ENCODE measurements around the gene ITCH.
"Not testable (repeated sequence)": the region's sequence is repeated elsewhere in the genome, so short reads cannot be mapped to it uniquely, and the experiment has no call there.

ITCH gene

GRCh38 chr20:34433391-34433790 lies 70.3 kb downstream of the ITCH start:
- DNase-seq (ENCODE audit: low read depth) = no peak
- no peak overlapping the region for H3K4me3 ChIP-seq (ENCODE audit: control insufficient read depth, low read depth, low read length)
- TF ChIP-seq, protein P1, sequence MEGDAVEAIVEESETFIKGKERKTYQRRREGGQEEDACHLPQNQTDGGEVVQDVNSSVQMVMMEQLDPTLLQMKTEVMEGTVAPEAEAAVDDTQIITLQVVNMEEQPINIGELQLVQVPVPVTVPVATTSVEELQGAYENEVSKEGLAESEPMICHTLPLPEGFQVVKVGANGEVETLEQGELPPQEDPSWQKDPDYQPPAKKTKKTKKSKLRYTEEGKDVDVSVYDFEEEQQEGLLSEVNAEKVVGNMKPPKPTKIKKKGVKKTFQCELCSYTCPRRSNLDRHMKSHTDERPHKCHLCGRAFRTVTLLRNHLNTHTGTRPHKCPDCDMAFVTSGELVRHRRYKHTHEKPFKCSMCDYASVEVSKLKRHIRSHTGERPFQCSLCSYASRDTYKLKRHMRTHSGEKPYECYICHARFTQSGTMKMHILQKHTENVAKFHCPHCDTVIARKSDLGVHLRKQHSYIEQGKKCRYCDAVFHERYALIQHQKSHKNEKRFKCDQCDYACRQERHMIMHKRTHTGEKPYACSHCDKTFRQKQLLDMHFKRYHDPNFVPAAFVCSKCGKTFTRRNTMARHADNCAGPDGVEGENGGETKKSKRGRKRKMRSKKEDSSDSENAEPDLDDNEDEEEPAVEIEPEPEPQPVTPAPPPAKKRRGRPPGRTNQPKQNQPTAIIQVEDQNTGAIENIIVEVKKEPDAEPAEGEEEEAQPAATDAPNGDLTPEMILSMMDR (conservative IDR thresholded peaks at IDR 0.05; ENCODE audit: control insufficient read depth, insufficient read depth, low read depth, low read length) = no peak

- TF ChIP-seq, protein P1 (conservative IDR thresholded peaks at IDR 0.05; ENCODE audit: control insufficient read depth, insufficient read depth, low read depth, low read length) = no peak
- H3K4me3 ChIP-seq (ENCODE audit: control insufficient read depth, low read depth, low read length) = no peak overlapping the region
- DNase-seq (ENCODE audit: low read depth) = no peak
Measured at GRCh38 chr20:34435589-34435988, 72.5 kb downstream of the ITCH start.

DNA sequence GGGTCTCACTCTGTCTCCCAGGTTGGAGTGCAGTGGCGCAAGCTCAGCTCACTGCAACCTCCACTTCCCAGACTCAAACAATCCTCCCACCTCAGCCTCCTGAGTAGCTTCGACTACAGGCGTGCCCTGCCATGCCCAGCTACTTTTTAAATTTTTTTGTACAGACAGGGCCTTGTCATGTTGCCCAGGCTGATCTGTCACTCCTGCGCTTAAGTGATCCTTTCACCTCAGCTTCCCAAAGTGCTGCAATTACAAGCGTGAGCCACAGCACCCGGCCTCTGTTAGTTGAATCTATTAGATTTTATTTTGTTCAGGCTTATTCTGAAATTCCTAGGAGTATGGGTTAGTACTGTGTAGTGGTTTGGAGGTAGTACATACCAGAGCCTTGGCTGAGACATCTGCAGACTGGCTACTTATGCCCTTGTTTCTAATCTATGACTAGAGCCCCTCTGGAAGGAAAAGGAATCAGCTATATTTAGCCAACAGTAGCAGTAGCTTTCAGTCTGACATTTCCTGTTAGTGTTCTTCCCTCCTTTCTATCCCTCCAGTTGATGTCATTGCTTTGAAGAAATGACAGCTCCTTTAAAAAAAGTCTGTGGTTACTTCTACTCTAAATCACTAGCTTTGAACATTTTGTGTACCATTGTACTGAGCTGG lies 74.4 kb downstream of the ITCH start:
- peak; percentile 6 for DNase-seq (ENCODE audit: low read depth)
- TF ChIP-seq, protein P1 (conservative IDR thresholded peaks at IDR 0.05; ENCODE audit: control insufficient read depth, insufficient read depth, low read depth, low read length) = no peak
- no peak overlapping the region for H3K4me3 ChIP-seq (ENCODE audit: control insufficient read depth, low read depth, low read length)

DNA sequence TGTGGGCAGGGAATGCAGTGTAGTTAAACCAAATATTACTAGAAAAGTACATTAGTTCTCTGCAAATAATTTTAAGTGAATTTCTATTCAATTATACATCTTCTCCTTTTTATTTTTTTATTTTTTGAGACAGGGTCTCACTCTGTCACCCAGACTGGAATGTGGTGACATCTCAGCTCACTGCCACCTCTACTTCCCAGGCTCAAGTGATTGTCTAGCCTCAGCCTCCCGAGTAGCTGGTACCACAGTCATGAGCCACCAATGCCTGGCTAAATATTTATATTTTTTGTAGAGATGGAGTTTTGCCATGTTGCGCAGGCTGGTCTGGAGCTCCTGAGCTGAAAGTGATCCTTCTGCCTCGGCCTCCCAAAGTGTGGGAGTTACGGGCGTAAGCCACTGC lies 76.1 kb downstream of the ITCH start:
- TF ChIP-seq, protein P1 (conservative IDR thresholded peaks at IDR 0.05; ENCODE audit: control insufficient read depth, insufficient read depth, low read depth, low read length) = no peak
- no peak for DNase-seq (ENCODE audit: low read depth)
- no peak overlapping the region for H3K4me3 ChIP-seq (ENCODE audit: control insufficient read depth, low read depth, low read length)

GRCh38 chr20:34441423-34441822 lies 78.3 kb downstream of the ITCH start:
- not testable (repeated sequence) for H3K4me3 ChIP-seq (ENCODE audit: control insufficient read depth, low read depth, low read length); DNase-seq (ENCODE audit: low read depth)

- DNase-seq (ENCODE audit: low read depth) = no peak
- no peak overlapping the region for H3K4me3 ChIP-seq (ENCODE audit: control insufficient read depth, low read depth, low read length)
- TF ChIP-seq, protein P1 (conservative IDR thresholded peaks at IDR 0.05; ENCODE audit: control insufficient read depth, insufficient read depth, low read depth, low read length) = no peak
Measured at GRCh38 chr20:34443546-34443945, 80.5 kb downstream of the ITCH start.

- no peak overlapping the region for H3K4me3 ChIP-seq (ENCODE audit: control insufficient read depth, low read depth, low read length)
- TF ChIP-seq, protein P1 (conservative IDR thresholded peaks at IDR 0.05; ENCODE audit: control insufficient read depth, insufficient read depth, low read depth, low read length) = no peak
- no peak for DNase-seq (ENCODE audit: low read depth)
Measured at GRCh38 chr20:34445177-34446065, 82.3 kb downstream of the ITCH start.

Data from fibroblast of mammary gland (primary cell).